Mesenchymal stem cell (in vitro differentiated cells and primary cell): Measurements from ENCODE around the gene PDE12.
A peak's percentile ranks its signal among the peaks of the same experiment; 100 is the strongest.

Source experiments
- DNase-seq: peaks from one replicate; pipeline ENCODE4 v3.0.0-alpha.2; 2013
- H2AFZ ChIP-seq: one replicate; pipeline ENCODE4 v1.6.1; 2013; ENCODE audit warnings: low read depth, mild to moderate bottlenecking, control low read depth, inconsistent platforms, low read length, moderate library complexity
- H2AK5ac ChIP-seq: 2 replicates; pipeline ENCODE4 v1.6.1; 2013; ENCODE audit warnings: low read length, moderate library complexity, mild to moderate bottlenecking, inconsistent platforms; ENCODE audit not compliant: severe bottlenecking
- H2BK120ac ChIP-seq: one replicate; pipeline ENCODE4 v1.6.1; 2013; ENCODE audit warnings: low read depth, mild to moderate bottlenecking, inconsistent platforms, low read length, moderate library complexity
- H2BK12ac ChIP-seq, 2 experiments: one replicate each; pipeline ENCODE4 v1.6.1; 2013; ENCODE audit warnings: inconsistent platforms in 2 of 2, low read length in 2 of 2, mild to moderate bottlenecking in 2 of 2, moderate library complexity in 2 of 2, control low read depth in 1 of 2
- H2BK15ac ChIP-seq: one replicate; pipeline ENCODE4 v1.6.1; 2013; ENCODE audit warnings: mild to moderate bottlenecking, low read depth, inconsistent platforms; ENCODE audit not compliant: poor library complexity, severe bottlenecking
- H2BK5ac ChIP-seq: 2 replicates; pipeline ENCODE4 v1.6.1; 2013; ENCODE audit warnings: low read depth, mild to moderate bottlenecking, low read length, control low read depth, inconsistent platforms; ENCODE audit not compliant: poor library complexity, severe bottlenecking
- H3K14ac ChIP-seq, 2 experiments: one replicate each; pipeline ENCODE4 v1.6.1; 2013; ENCODE audit warnings: inconsistent platforms in 2 of 2, low read length in 2 of 2, control low read depth in 1 of 2, mild to moderate bottlenecking in 1 of 2, moderate library complexity in 1 of 2
- H3K18ac ChIP-seq, 2 experiments: one replicate each; pipeline ENCODE4 v1.6.1; 2013; ENCODE audit warnings: inconsistent platforms in 2 of 2, low read length in 2 of 2, control low read depth in 1 of 2, low read depth in 1 of 2, mild to moderate bottlenecking in 1 of 2
- H3K23ac ChIP-seq, 2 experiments: one replicate each; pipeline ENCODE4 v1.6.1; 2013; ENCODE audit warnings: inconsistent platforms in 2 of 2, low read length in 2 of 2, mild to moderate bottlenecking in 2 of 2, moderate library complexity in 2 of 2, control low read depth in 1 of 2
- H3K27ac ChIP-seq: 2 replicates; pipeline ENCODE4 v1.5.1; 2013; ENCODE audit warnings: mild to moderate bottlenecking, moderate library complexity, low read length, control low read depth, inconsistent platforms; ENCODE audit not compliant: poor library complexity, severe bottlenecking
- H3K27me3 ChIP-seq, 2 experiments: 2 replicates each; pipeline versions ENCODE4 v1.6.1 to v1.7.0; 2013; ENCODE audit warnings: low read length in 2 of 2, mild to moderate bottlenecking in 2 of 2, moderate library complexity in 2 of 2, control low read depth in 1 of 2, inconsistent platforms in 1 of 2; ENCODE audit not compliant: control insufficient read depth in 1 of 2, insufficient read depth in 1 of 2
- H3K36me3 ChIP-seq, 2 experiments: 2 replicates each; pipeline versions ENCODE4 v1.6.1 to v1.7.0; 2013; ENCODE audit warnings: low read length in 2 of 2, control low read depth in 1 of 2, inconsistent platforms in 1 of 2, low read depth in 1 of 2, mild to moderate bottlenecking in 1 of 2; ENCODE audit not compliant: insufficient read depth in 2 of 2, control insufficient read depth in 1 of 2
- H3K4ac ChIP-seq, 2 experiments: one replicate each; pipeline ENCODE4 v1.6.1; 2013; ENCODE audit warnings: inconsistent platforms in 2 of 2, low read length in 2 of 2, mild to moderate bottlenecking in 2 of 2, moderate library complexity in 2 of 2, control low read depth in 1 of 2, low read depth in 1 of 2
- H3K4me1 ChIP-seq: 2 replicates; pipeline ENCODE4 v1.6.1; 2013; ENCODE audit warnings: low read depth, low read length, control low read depth; ENCODE audit not compliant: control insufficient read depth, insufficient read depth
- H3K4me2 ChIP-seq: 2 replicates; pipeline ENCODE4 v1.6.1; 2013; ENCODE audit warnings: low read length, mild to moderate bottlenecking, inconsistent platforms; ENCODE audit not compliant: poor library complexity, severe bottlenecking
- H3K4me3 ChIP-seq, 2 experiments: 2 replicates each; pipeline versions ENCODE4 v1.5.1 to v1.7.0; 2013; ENCODE audit warnings: low read length in 2 of 2, mild to moderate bottlenecking in 2 of 2, control low read depth in 1 of 2, low read depth in 1 of 2; ENCODE audit not compliant: insufficient read depth in 1 of 2
- H3K79me1 ChIP-seq: replicated peaks from 2 replicates; pipeline ENCODE4 v1.6.1; 2013; ENCODE audit warnings: mild to moderate bottlenecking, control low read depth, low read length, inconsistent platforms; ENCODE audit not compliant: poor library complexity, severe bottlenecking
- H3K9ac ChIP-seq: 2 replicates; pipeline ENCODE4 v1.7.0; 2013; ENCODE audit warnings: mild to moderate bottlenecking, low read length, moderate library complexity
- H3K9me3 ChIP-seq: 2 replicates; pipeline ENCODE4 v1.7.0; 2013; ENCODE audit warnings: mild to moderate bottlenecking, low read length; ENCODE audit not compliant: control insufficient read depth
- H4K8ac ChIP-seq: one replicate; pipeline ENCODE4 v1.6.1; 2013; ENCODE audit warnings: inconsistent platforms, mild to moderate bottlenecking, low read length, moderate library complexity
- H4K91ac ChIP-seq: one replicate; pipeline ENCODE4 v1.6.1; 2013; ENCODE audit warnings: mild to moderate bottlenecking, low read length, inconsistent platforms
- WGBS: methylation state at CpG from one replicate; pipeline ENCODE4 v1.1.7; 2013; ENCODE audit warnings: mixed read lengths; 5-methylcytosine and 5-hydroxymethylcytosine counted together

The PDE12 gene

GRCh38 chr3:57577801-57578200 is 21.7 kb downstream of the PDE12 start:
- Histone ChIP-seq H2AFZ (no peak overlapping the region), H3K4ac (no peak overlapping the region), H2BK5ac (no peak overlapping the region), H3K79me1 (peaks cover 4% of the 10 kb centered on the region), H3K4me3 (no peak overlapping the region), H3K4me2 (no peak overlapping the region), H2AK5ac (no peak overlapping the region), H4K8ac (no peak overlapping the region), H3K18ac (no peak overlapping the region), H3K27ac (no peak overlapping the region), H4K91ac (no peak overlapping the region), H3K23ac (no peak overlapping the region), H3K4me1 (no peaks in the 10 kb centered on the region), H3K9me3 (no peaks in the 10 kb centered on the region), H3K27me3 (no peaks in the 10 kb centered on the region), H2BK12ac (no peak overlapping the region), H3K9ac (no peak overlapping the region), H2BK15ac (no peak overlapping the region), H3K36me3 (peaks cover 49 to 97% of the 10 kb centered on the region in 2 experiments), H3K14ac (no peak overlapping the region), H2BK120ac (no peak overlapping the region)
- WGBS, result 98% methylated on average over 5 of the region's 9 CpGs
- DNase-seq, result no peak

- Histone ChIP-seq H2BK12ac (no peak overlapping the region), H2AK5ac (no peak overlapping the region), H4K8ac (no peak overlapping the region), H3K14ac (no peak overlapping the region), H3K4me3 (no peak overlapping the region), H3K23ac (no peak overlapping the region), H3K27me3 (no peaks in the 10 kb centered on the region), H4K91ac (no peak overlapping the region), H3K79me1 (no peaks in the 10 kb centered on the region), H2BK15ac (no peak overlapping the region), H3K4ac (no peak overlapping the region), H3K4me2 (no peak overlapping the region), H3K9ac (peak overlapping the region; percentile 7), H3K4me1 (peaks cover 5% of the 10 kb centered on the region), H3K18ac (no peak overlapping the region), H2BK5ac (no peak overlapping the region), H3K27ac (no peak overlapping the region), H2AFZ (no peak overlapping the region), H3K9me3 (no peaks in the 10 kb centered on the region), H2BK120ac (no peak overlapping the region), H3K36me3 (peaks cover 36 to 78% of the 10 kb centered on the region in 2 experiments)
- 98% methylated on average over 5 of the region's 7 CpGs for WGBS
- DNase-seq, result no peak
Measured at GRCh38 chr3:57582474-57583168, 26.5 kb downstream of the PDE12 start.

GRCh38 chr3:57583544-57583943 is 27.5 kb downstream of the PDE12 start:
- no peak overlapping the region for H3K4me3 ChIP-seq
- H2AK5ac ChIP-seq, result no peak overlapping the region
- H4K91ac ChIP-seq, result no peak overlapping the region
- no peak overlapping the region for H2BK15ac ChIP-seq
- H3K4me2 ChIP-seq, result no peak overlapping the region
- no peaks in the 10 kb centered on the region for H3K27me3 ChIP-seq
- H2AFZ ChIP-seq, result no peak overlapping the region
- no peaks in the 10 kb centered on the region for H3K9me3 ChIP-seq
- H3K9ac ChIP-seq, result peak overlapping the region; percentile 7
- no peak overlapping the region for H2BK5ac ChIP-seq
- H2BK120ac ChIP-seq, result no peak overlapping the region
- H3K27ac ChIP-seq, result no peak overlapping the region
- peaks cover 31 to 76% of the 10 kb centered on the region in 2 experiments for H3K36me3 ChIP-seq
- 100% methylated on average over 1 of the region's 2 CpGs for WGBS
- no peak overlapping the region for H3K4ac ChIP-seq
- DNase-seq, result no peak
- H3K79me1 ChIP-seq, result no peaks in the 10 kb centered on the region
- no peak overlapping the region for H3K23ac ChIP-seq
- H3K18ac ChIP-seq, result no peak overlapping the region
- no peak overlapping the region for H3K14ac ChIP-seq
- H4K8ac ChIP-seq, result no peak overlapping the region
- H2BK12ac ChIP-seq, result no peak overlapping the region
- H3K4me1 ChIP-seq, result peaks cover 5% of the 10 kb centered on the region

- Histone ChIP-seq H2BK120ac (no peak overlapping the region), H3K9ac (peak overlapping the region; percentile 47)
- WGBS, result 81% methylated on average over 6 of the region's 6 CpGs
Measured at GRCh38 chr3:57586778-57587177, 30.7 kb downstream of the PDE12 start.

More at GRCh38 chr3:57586778-57587177, 30.7 kb downstream of the PDE12 start:
- no peaks in the 10 kb centered on the region for H3K79me1 ChIP-seq
- H3K14ac ChIP-seq, result no peak overlapping the region
- H3K9me3 ChIP-seq, result no peaks in the 10 kb centered on the region
- no peak for DNase-seq
- H4K8ac ChIP-seq, result no peak overlapping the region
- H2AFZ ChIP-seq, result no peak overlapping the region
- no peak overlapping the region for H2BK5ac ChIP-seq
- H3K27ac ChIP-seq, result no peak overlapping the region
- no peak overlapping the region for H2AK5ac ChIP-seq
- peaks cover 26 to 50% of the 10 kb centered on the region in 2 experiments for H3K36me3 ChIP-seq
- H3K27me3 ChIP-seq, result no peaks in the 10 kb centered on the region
- H3K4ac ChIP-seq, result no peak overlapping the region
- H3K4me2 ChIP-seq, result no peak overlapping the region
- H2BK15ac ChIP-seq, result no peak overlapping the region
- peaks cover 9% of the 10 kb centered on the region for H3K4me1 ChIP-seq
- H3K18ac ChIP-seq, result no peak overlapping the region
- no peak overlapping the region for H3K23ac ChIP-seq
- H4K91ac ChIP-seq, result no peak overlapping the region
- H2BK12ac ChIP-seq, result no peak overlapping the region
- H3K4me3 ChIP-seq, result no peak overlapping the region
